Measurements from ENCODE around the gene CNIH4. TPM values are rescaled to one million over a fixed set of nuclear protein-coding genes. Genes with fewer than 3 reads are reported as not detected.

The CNIH4 gene
- total and polyA plus RNA-seq, 4 donors, result 11.9 to 40.2 (median 29.2) TPM

DNA sequence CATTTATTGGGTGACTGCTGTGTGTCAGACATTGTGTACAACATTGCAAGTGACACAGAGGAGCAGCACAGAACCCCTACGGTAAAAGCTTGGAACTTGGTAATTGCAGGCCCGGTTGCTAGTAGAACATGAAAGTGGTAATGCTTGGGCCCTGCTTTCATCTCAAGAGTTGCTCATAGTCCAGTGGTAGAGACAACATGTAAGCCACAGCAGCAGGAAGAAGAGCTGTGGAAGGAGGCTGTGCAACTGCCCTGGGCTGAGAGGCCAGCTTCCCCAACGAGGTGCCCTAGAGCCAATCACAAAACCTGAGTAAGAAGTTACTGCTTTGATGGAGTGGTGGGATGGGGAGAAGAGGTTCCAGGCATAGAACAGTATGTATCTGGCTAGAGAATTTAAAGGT, 18.4 kb downstream of the CNIH4 start:
- TF ChIP-seq, protein P1, sequence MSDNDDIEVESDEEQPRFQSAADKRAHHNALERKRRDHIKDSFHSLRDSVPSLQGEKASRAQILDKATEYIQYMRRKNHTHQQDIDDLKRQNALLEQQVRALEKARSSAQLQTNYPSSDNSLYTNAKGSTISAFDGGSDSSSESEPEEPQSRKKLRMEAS (IDR thresholded peaks at IDR 0.05), result no peak
- TF ChIP-seq JUND (IDR thresholded peaks at IDR 0.05) (no peak), EGR1 (IDR thresholded peaks at IDR 0.05; ENCODE audit: low read depth in 2 of 2) (no peak), SP1 (IDR thresholded peaks at IDR 0.05) (no peak), RXRA (IDR thresholded peaks at IDR 0.05) (no peak), NR2F2 (IDR thresholded peaks at IDR 0.05) (no peak), HNF4G (IDR thresholded peaks at IDR 0.05) (no peak), HNF4A (conservative IDR thresholded peaks at IDR 0.05) (no peak)
- TF ChIP-seq, protein P2, sequence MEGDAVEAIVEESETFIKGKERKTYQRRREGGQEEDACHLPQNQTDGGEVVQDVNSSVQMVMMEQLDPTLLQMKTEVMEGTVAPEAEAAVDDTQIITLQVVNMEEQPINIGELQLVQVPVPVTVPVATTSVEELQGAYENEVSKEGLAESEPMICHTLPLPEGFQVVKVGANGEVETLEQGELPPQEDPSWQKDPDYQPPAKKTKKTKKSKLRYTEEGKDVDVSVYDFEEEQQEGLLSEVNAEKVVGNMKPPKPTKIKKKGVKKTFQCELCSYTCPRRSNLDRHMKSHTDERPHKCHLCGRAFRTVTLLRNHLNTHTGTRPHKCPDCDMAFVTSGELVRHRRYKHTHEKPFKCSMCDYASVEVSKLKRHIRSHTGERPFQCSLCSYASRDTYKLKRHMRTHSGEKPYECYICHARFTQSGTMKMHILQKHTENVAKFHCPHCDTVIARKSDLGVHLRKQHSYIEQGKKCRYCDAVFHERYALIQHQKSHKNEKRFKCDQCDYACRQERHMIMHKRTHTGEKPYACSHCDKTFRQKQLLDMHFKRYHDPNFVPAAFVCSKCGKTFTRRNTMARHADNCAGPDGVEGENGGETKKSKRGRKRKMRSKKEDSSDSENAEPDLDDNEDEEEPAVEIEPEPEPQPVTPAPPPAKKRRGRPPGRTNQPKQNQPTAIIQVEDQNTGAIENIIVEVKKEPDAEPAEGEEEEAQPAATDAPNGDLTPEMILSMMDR (IDR thresholded peaks at IDR 0.05; ENCODE audit: low read depth, low read length, missing input control), result no peak
- TF ChIP-seq, protein P3, sequence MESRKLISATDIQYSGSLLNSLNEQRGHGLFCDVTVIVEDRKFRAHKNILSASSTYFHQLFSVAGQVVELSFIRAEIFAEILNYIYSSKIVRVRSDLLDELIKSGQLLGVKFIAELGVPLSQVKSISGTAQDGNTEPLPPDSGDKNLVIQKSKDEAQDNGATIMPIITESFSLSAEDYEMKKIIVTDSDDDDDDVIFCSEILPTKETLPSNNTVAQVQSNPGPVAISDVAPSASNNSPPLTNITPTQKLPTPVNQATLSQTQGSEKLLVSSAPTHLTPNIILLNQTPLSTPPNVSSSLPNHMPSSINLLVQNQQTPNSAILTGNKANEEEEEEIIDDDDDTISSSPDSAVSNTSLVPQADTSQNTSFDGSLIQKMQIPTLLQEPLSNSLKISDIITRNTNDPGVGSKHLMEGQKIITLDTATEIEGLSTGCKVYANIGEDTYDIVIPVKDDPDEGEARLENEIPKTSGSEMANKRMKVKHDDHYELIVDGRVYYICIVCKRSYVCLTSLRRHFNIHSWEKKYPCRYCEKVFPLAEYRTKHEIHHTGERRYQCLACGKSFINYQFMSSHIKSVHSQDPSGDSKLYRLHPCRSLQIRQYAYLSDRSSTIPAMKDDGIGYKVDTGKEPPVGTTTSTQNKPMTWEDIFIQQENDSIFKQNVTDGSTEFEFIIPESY (IDR thresholded peaks at IDR 0.05), result no peak
- Histone ChIP-seq H3K4me1 (ENCODE audit: control insufficient read depth in 4 of 4, insufficient read depth in 4 of 4, low read length in 3 of 4) (no peaks in the 10 kb centered on the region), H3K4me3 (ENCODE audit: low read depth in 1 of 3, low read length in 3 of 3) (no peak overlapping the region), H3K9me3 (ENCODE audit: control insufficient read depth in 4 of 4, low read length in 3 of 4) (no peaks in the 10 kb centered on the region), H3K9ac (ENCODE audit: low read depth in 1 of 2, low read length in 2 of 2) (no peak overlapping the region), H3K27me3 (ENCODE audit: control insufficient read depth in 4 of 4, insufficient read depth in 4 of 4, low read length in 3 of 4) (no peaks in the 10 kb centered on the region), H3K36me3 (ENCODE audit: control insufficient read depth in 4 of 4, insufficient read depth in 3 of 4, low read depth in 1 of 4, low read length in 3 of 4) (peaks cover 3 to 32% (median 25%) of the 10 kb centered on the region in 4 donors), H3K27ac (ENCODE audit: low read depth in 1 of 2, low read length in 2 of 2) (no peak overlapping the region)
- DNase-seq (ENCODE audit: low spot score), result no peak
- WGBS, result 89% methylated on average over 3 of the region's 3 CpGs

DNA sequence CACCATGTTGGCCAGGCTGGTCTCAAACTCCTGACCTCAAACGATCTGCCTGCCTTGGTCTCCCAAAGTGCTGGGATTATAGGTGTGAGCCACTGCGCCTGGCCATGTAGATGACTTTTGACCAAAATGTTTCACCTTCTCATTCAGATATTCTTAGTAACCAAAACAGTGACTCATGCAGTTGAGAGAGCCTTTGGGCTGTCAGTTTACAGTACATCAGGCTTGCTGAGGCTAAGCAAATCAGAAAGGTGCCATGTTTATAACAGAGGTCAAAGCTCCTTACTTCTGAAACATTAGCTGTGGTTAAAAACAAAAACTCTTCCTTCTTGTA, 21.0 kb downstream of the CNIH4 start:
- Histone ChIP-seq H3K4me1 (ENCODE audit: control insufficient read depth in 4 of 4, insufficient read depth in 4 of 4, low read length in 3 of 4) (no peaks in the 10 kb centered on the region), H3K27ac (ENCODE audit: low read depth in 1 of 2, low read length in 2 of 2) (no peak overlapping the region), H3K9me3 (ENCODE audit: control insufficient read depth in 4 of 4, low read length in 3 of 4) (no peaks in the 10 kb centered on the region), H3K27me3 (ENCODE audit: control insufficient read depth in 4 of 4, insufficient read depth in 4 of 4, low read length in 3 of 4) (no peaks in the 10 kb centered on the region), H3K9ac (ENCODE audit: low read depth in 1 of 2, low read length in 2 of 2) (no peak overlapping the region), H3K4me3 (ENCODE audit: low read depth in 1 of 3, low read length in 3 of 3) (no peak overlapping the region), H3K36me3 (ENCODE audit: control insufficient read depth in 4 of 4, insufficient read depth in 3 of 4, low read depth in 1 of 4, low read length in 3 of 4) (peaks cover 4 to 17% (median 13%) of the 10 kb centered on the region in 4 donors)
- TF ChIP-seq YY1 (IDR thresholded peaks at IDR 0.05) (no peak), TAF1 (conservative IDR thresholded peaks at IDR 0.05) (no peak)
- TF ChIP-seq, protein P1 (IDR thresholded peaks at IDR 0.05), result no peak
- no peak for DNase-seq (ENCODE audit: low spot score)
- 89% methylated on average over 2 of the region's 2 CpGs for WGBS

DNA sequence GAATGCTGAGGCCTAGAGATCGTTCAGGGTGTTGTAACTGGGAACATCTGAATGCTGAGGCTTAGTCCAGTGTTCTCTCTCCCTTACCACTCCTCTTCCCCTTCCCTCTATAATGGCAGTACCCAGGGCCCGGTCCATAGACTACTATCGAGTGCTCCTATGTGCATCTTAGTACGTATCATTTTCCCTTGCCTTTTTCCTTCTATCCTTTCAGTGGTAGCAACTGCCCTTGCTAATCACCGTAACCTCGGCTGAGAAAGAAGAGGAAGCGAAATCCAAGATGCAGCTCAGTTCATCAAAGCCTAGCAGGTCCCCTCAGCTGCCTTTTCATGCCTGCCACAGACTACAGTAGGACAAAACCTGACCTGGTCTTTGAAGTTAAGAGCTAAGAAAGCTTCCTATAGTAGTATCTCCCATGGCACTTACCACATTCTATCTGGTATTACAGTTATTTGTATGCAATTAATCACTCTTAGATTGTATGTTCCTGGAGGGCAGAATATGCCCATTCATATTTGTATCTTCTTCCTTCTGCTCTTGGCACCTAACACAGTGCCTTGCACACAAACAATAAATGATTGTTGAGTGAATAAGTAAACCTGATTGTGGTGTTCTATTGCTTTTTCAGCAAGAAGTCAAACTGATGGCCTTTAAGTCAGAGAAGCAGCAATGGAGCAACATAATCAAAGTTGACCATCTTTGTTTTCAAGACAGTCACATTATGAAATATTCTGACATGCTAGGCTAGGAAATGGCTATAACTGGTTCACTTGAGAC, 22.4 kb downstream of the CNIH4 start:
- H3K27ac ChIP-seq (ENCODE audit: low read depth in 1 of 2, low read length in 2 of 2), result no peak overlapping the region
- no peak overlapping the region for H3K9ac ChIP-seq (ENCODE audit: low read depth in 1 of 2, low read length in 2 of 2)
- no peaks in the 10 kb centered on the region for H3K27me3 ChIP-seq (ENCODE audit: control insufficient read depth in 4 of 4, insufficient read depth in 4 of 4, low read length in 3 of 4)
- H3K36me3 ChIP-seq (ENCODE audit: control insufficient read depth in 4 of 4, insufficient read depth in 3 of 4, low read depth in 1 of 4, low read length in 3 of 4), result peaks cover 3 to 15% (median 13%) of the 10 kb centered on the region in 4 donors
- no peak for TF ChIP-seq NR2F2 (IDR thresholded peaks at IDR 0.05)
- no peak for TF ChIP-seq YY1 (IDR thresholded peaks at IDR 0.05)
- TF ChIP-seq HNF4G (IDR thresholded peaks at IDR 0.05), result no peak
- TF ChIP-seq, protein P4, sequence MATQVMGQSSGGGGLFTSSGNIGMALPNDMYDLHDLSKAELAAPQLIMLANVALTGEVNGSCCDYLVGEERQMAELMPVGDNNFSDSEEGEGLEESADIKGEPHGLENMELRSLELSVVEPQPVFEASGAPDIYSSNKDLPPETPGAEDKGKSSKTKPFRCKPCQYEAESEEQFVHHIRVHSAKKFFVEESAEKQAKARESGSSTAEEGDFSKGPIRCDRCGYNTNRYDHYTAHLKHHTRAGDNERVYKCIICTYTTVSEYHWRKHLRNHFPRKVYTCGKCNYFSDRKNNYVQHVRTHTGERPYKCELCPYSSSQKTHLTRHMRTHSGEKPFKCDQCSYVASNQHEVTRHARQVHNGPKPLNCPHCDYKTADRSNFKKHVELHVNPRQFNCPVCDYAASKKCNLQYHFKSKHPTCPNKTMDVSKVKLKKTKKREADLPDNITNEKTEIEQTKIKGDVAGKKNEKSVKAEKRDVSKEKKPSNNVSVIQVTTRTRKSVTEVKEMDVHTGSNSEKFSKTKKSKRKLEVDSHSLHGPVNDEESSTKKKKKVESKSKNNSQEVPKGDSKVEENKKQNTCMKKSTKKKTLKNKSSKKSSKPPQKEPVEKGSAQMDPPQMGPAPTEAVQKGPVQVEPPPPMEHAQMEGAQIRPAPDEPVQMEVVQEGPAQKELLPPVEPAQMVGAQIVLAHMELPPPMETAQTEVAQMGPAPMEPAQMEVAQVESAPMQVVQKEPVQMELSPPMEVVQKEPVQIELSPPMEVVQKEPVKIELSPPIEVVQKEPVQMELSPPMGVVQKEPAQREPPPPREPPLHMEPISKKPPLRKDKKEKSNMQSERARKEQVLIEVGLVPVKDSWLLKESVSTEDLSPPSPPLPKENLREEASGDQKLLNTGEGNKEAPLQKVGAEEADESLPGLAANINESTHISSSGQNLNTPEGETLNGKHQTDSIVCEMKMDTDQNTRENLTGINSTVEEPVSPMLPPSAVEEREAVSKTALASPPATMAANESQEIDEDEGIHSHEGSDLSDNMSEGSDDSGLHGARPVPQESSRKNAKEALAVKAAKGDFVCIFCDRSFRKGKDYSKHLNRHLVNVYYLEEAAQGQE (IDR thresholded peaks at IDR 0.05), result no peak
- no peak for TF ChIP-seq EGR1 (IDR thresholded peaks at IDR 0.05; ENCODE audit: low read depth in 2 of 2)
- TF ChIP-seq JUND (IDR thresholded peaks at IDR 0.05), result no peak
- no peak for TF ChIP-seq RXRA (IDR thresholded peaks at IDR 0.05)
- TF ChIP-seq, protein P2 (IDR thresholded peaks at IDR 0.05; ENCODE audit: low read depth, low read length, missing input control), result no peak
- no peak for TF ChIP-seq FOXA2 (IDR thresholded peaks at IDR 0.05)
- no peak for TF ChIP-seq HNF4A (conservative IDR thresholded peaks at IDR 0.05)
- H3K9me3 ChIP-seq (ENCODE audit: control insufficient read depth in 4 of 4, low read length in 3 of 4), result no peaks in the 10 kb centered on the region
- 81% methylated on average over 7 of the region's 7 CpGs for WGBS
- no peaks in the 10 kb centered on the region for H3K4me1 ChIP-seq (ENCODE audit: control insufficient read depth in 4 of 4, insufficient read depth in 4 of 4, low read length in 3 of 4)
- no peak for DNase-seq (ENCODE audit: low spot score)
- no peak overlapping the region for H3K4me3 ChIP-seq (ENCODE audit: low read depth in 1 of 3, low read length in 3 of 3)
